GM12878 (cell line): Measurements from ENCODE around the gene ERFL. TPM values are rescaled to one million over a fixed set of nuclear protein-coding genes. Genes with fewer than 3 reads are reported as not detected.

Source experiments
- CBX3 ChIP-seq: fragments of 200-600 bp; sonication (generic); IDR thresholded peaks from 2 replicates; pipeline ENCODE4 v1.6.1; 2016; ENCODE audit warnings: low read depth, borderline replicate concordance
- CREB1 ChIP-seq: IDR thresholded peaks from 2 replicates; pipeline ENCODE4 v1.6.1; 2012; ENCODE audit warnings: low read depth, mild to moderate bottlenecking, inconsistent platforms
- FOXM1 ChIP-seq: IDR thresholded peaks from 2 replicates; pipeline ENCODE4 v1.6.1; 2012; ENCODE audit warnings: low read depth, mild to moderate bottlenecking, inconsistent platforms, low read length, moderate library complexity
- MYC ChIP-seq: IDR thresholded peaks from 2 replicates; pipeline ENCODE4 v1.6.1; 2011; ENCODE audit warnings: mild to moderate bottlenecking, low read length, moderate library complexity, inconsistent platforms; ENCODE audit not compliant: insufficient read depth, insufficient replicate concordance, insufficient read length, severe bottlenecking
- NRF1 ChIP-seq: conservative IDR thresholded peaks from 2 replicates; pipeline ENCODE4 v1.6.1; 2011; ENCODE audit warnings: mild to moderate bottlenecking, low read depth, low read length, improper control_type of control experiment
- PML ChIP-seq: IDR thresholded peaks from 2 replicates; pipeline ENCODE4 v1.6.1; 2012; ENCODE audit warnings: low read length, inconsistent platforms
- POLR2A ChIP-seq: IDR thresholded peaks from 2 replicates; pipeline ENCODE4 v1.6.1; 2011; ENCODE audit warnings: low read depth, mild to moderate bottlenecking, low read length
- POLR2AphosphoS2 ChIP-seq: IDR thresholded peaks from 2 replicates; pipeline ENCODE4 v1.6.1; 2011; ENCODE audit warnings: low read depth, mild to moderate bottlenecking, low read length, improper control_type of control experiment, moderate library complexity
- RAD21 ChIP-seq: IDR thresholded peaks from 2 replicates; pipeline ENCODE4 v1.6.1; 2011; ENCODE audit warnings: mild to moderate bottlenecking, low read depth, low read length, moderate library complexity; ENCODE audit not compliant: insufficient read depth
- RBBP5 ChIP-seq: fragments of 200-600 bp; sonication (generic); conservative IDR thresholded peaks from 2 replicates; pipeline ENCODE4 v1.6.1; 2016
- RUNX3 ChIP-seq: IDR thresholded peaks from 2 replicates; pipeline ENCODE4 v1.6.1; 2012; ENCODE audit warnings: low read length, inconsistent platforms
- TARDBP ChIP-seq: IDR thresholded peaks from 2 replicates; pipeline ENCODE4 v1.6.1; 2016; ENCODE audit warnings: borderline replicate concordance
- YY1 ChIP-seq: IDR thresholded peaks from 2 replicates; pipeline ENCODE4 v1.6.1; 2011; ENCODE audit warnings: low read depth, mild to moderate bottlenecking, low read length
- ZSCAN29 ChIP-seq: fragments of 450-650 bp; IDR thresholded peaks from 2 replicates; pipeline ENCODE4 v1.6.1; 2017; ENCODE audit warnings: mild to moderate bottlenecking, moderate library complexity
- polyA plus RNA-seq, 11 experiments: library from polyadenylated mRNA; depleted of rRNA in 4 of 11; unstranded in 6 of 11; stranded (reverse) in 5 of 11; fragments of >200 nt; fragmentation: Nextera tagmentation in 4 of 11; fragmentation: Illumina TruSeq in 1 of 11; extraction: Ambion mirVana in 4 of 11; extraction: Trizol in 1 of 11; gene quantifications; 1 replicate in 1 of 11; 2 replicates in 10 of 11; pipeline versions ENCODE4 v1.2.1 to v1.2.3, GENCODE V29; 2011 to 2016; ENCODE audit warnings: inconsistent platforms in 2 of 11, missing spikeins in 2 of 11, low read depth in 1 of 11
- total RNA-seq, 4 experiments: library from RNA; depleted of rRNA in 3 of 4; stranded (reverse); fragments of >200 nt in 3 of 4; fragmentation: Illumina TruSeq in 1 of 4; extraction: Trizol in 1 of 4; gene quantifications; 2 replicates each; pipeline versions ENCODE4 v1.2.1 to v1.2.3, GENCODE V29; 2013 to 2021
- TF ChIP-seq, protein P1 (sequence below): IDR thresholded peaks from 2 replicates; pipeline ENCODE4 v1.6.1; 2012; ENCODE audit warnings: low read depth, low read length, improper control_type of control experiment
- TF ChIP-seq, protein P2 (sequence below): fragments of 450-650 bp; IDR thresholded peaks from 2 replicates; pipeline ENCODE4 v1.6.1; 2016; ENCODE audit warnings: mild to moderate bottlenecking
- TF ChIP-seq, protein P3 (sequence below): fragments of 450-650 bp; IDR thresholded peaks from 2 replicates; pipeline ENCODE4 v1.6.1; 2018; ENCODE audit warnings: borderline replicate concordance, mild to moderate bottlenecking; ENCODE audit not compliant: partially characterized antibody
- TF ChIP-seq, protein P4 (sequence below): fragments of 450-650 bp; IDR thresholded peaks from 2 replicates; pipeline ENCODE4 v1.6.1; 2017; ENCODE audit warnings: antibody characterized with exemption, mild to moderate bottlenecking, moderate library complexity

ERFL gene
- total and polyA plus RNA-seq, 10 of the 15 experiments (the other 5 are each of a cell fraction or from before 2014, with no cell fraction given), result 0.04 to 0.10 (median 0.05) TPM; not detected in 7

DNA sequence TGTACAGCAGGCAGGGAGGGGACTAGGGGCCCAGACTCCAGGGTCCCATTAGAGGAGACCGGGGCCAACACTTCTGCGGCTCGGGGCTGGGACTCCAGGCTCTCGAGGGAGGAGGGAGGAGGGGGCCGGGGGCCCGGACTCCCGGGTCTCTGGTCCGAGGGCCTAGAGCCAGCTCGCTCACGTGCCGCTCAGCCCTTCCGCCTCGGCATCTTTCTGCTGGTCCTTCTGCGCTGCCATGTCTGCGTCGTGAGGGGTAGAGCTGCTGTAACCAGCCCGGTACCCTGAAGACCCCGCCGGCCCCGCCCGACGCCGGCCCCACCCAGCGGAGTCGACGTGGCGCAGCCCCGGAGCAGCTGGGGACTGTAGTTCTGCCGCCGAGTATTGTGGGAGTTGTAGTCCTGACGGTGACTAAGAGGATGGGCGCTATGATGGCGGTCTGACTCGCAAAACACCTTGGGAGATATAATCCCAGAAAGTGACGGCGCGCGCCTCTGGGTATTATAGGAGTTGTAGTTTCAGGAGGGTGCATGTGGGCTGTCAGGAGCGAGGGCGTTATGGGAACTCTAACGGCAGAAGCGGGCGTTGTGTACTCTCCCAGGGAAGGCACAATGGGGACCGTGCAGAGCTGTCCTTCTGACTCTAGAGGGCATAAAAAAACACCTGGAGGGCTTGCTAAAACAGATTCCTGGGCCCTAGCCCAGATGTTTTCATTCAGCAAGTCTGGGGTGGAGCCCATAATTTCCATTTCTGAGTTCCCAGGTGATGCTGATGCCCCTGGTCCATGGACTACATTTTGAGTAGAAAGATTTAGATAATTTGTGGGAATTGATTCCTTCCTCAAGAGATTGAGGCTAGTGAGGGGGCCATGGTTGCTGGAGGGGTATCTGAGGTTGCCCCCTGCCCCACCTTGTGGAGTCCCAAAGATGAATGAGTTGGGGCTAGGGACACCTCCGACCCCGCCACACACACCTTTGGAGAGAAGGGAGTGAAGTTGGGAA, 31.1 kb upstream of the ERFL start, which contains the start of gene RABAC1 (continued):
- TF ChIP-seq, protein P1, sequence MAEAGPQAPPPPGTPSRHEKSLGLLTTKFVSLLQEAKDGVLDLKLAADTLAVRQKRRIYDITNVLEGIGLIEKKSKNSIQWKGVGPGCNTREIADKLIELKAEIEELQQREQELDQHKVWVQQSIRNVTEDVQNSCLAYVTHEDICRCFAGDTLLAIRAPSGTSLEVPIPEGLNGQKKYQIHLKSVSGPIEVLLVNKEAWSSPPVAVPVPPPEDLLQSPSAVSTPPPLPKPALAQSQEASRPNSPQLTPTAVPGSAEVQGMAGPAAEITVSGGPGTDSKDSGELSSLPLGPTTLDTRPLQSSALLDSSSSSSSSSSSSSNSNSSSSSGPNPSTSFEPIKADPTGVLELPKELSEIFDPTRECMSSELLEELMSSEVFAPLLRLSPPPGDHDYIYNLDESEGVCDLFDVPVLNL, result no peak
- TF ChIP-seq, protein P2, sequence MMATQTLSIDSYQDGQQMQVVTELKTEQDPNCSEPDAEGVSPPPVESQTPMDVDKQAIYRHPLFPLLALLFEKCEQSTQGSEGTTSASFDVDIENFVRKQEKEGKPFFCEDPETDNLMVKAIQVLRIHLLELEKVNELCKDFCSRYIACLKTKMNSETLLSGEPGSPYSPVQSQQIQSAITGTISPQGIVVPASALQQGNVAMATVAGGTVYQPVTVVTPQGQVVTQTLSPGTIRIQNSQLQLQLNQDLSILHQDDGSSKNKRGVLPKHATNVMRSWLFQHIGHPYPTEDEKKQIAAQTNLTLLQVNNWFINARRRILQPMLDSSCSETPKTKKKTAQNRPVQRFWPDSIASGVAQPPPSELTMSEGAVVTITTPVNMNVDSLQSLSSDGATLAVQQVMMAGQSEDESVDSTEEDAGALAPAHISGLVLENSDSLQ, result peak; percentile 48
- TF ChIP-seq NRF1, result no peak
- no peak for TF ChIP-seq PML
- TF ChIP-seq CREB1, result peak; percentile 96
- TF ChIP-seq POLR2A, result peak; percentile 60; the same call in 1 of the 2 replicates
- no peak for TF ChIP-seq RBBP5
- TF ChIP-seq RAD21, result peak; percentile 14; the same call in 1 of the 2 replicates
- no peak for TF ChIP-seq MYC
- TF ChIP-seq YY1, result peak; percentile 97
- no peak for TF ChIP-seq FOXM1
- TF ChIP-seq RUNX3, result peak; percentile 17; the same call in 1 of the 2 replicates
- no peak for TF ChIP-seq POLR2AphosphoS2
- TF ChIP-seq TARDBP, result peak; percentile 97
- TF ChIP-seq, protein P3, sequence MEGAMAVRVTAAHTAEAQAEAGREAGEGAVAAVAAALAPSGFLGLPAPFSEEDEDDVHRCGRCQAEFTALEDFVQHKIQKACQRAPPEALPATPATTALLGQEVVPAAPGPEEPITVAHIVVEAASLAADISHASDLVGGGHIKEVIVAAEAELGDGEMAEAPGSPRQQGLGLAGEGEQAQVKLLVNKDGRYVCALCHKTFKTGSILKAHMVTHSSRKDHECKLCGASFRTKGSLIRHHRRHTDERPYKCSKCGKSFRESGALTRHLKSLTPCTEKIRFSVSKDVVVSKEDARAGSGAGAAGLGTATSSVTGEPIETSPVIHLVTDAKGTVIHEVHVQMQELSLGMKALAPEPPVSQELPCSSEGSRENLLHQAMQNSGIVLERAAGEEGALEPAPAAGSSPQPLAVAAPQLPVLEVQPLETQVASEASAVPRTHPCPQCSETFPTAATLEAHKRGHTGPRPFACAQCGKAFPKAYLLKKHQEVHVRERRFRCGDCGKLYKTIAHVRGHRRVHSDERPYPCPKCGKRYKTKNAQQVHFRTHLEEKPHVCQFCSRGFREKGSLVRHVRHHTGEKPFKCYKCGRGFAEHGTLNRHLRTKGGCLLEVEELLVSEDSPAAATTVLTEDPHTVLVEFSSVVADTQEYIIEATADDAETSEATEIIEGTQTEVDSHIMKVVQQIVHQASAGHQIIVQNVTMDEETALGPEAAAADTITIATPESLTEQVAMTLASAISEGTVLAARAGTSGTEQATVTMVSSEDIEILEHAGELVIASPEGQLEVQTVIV, result no peak
- TF ChIP-seq CBX3, result no peak
- TF ChIP-seq, protein P4, sequence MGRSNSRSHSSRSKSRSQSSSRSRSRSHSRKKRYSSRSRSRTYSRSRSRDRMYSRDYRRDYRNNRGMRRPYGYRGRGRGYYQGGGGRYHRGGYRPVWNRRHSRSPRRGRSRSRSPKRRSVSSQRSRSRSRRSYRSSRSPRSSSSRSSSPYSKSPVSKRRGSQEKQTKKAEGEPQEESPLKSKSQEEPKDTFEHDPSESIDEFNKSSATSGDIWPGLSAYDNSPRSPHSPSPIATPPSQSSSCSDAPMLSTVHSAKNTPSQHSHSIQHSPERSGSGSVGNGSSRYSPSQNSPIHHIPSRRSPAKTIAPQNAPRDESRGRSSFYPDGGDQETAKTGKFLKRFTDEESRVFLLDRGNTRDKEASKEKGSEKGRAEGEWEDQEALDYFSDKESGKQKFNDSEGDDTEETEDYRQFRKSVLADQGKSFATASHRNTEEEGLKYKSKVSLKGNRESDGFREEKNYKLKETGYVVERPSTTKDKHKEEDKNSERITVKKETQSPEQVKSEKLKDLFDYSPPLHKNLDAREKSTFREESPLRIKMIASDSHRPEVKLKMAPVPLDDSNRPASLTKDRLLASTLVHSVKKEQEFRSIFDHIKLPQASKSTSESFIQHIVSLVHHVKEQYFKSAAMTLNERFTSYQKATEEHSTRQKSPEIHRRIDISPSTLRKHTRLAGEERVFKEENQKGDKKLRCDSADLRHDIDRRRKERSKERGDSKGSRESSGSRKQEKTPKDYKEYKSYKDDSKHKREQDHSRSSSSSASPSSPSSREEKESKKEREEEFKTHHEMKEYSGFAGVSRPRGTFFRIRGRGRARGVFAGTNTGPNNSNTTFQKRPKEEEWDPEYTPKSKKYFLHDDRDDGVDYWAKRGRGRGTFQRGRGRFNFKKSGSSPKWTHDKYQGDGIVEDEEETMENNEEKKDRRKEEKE, result no peak
- no peak for TF ChIP-seq ZSCAN29
